ENCODE measurements around the gene AGMO. TPM values are rescaled to one million over a fixed set of nuclear protein-coding genes. Genes with fewer than 3 reads are reported as not detected.

Gene AGMO
- total RNA-seq, 1 experiment from 2014 or later: not detected

DNA sequence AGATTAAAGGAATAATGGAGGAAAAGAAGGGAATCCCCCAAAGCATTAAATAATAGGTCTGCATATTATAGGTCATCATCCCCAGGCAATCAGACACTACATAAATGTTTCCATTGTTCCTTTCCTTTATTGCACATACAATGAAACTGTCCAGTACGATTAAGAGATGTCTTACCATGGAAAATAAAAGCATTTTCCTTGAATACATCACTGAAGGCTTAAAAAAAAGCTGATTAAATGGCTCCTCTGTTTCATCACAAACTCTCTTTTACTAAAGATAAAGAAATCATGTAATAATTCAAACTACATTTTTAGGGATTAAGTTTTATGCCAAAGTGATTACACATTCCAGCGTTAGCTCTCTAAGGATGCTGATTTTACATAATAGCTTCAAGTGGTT, 316.0 kb downstream of the AGMO start:
- RAD21 ChIA-PET (ENCODE audit: low non-redundant PET in 1 of 2, low total read pairs in 2 of 2, uncharacterized antibody in 2 of 2, unreplicated experiment in 2 of 2): no interaction called here
- H2AFZ ChIP-seq (ENCODE audit: low read depth, low read length, poor library complexity, severe bottlenecking): no peak overlapping the region
- ATAC-seq: no peak
- H3K9me2 ChIP-seq (ENCODE audit: insufficient read depth): no peaks in the 10 kb centered on the region
- no peaks in the 10 kb centered on the region for H3K9me3 ChIP-seq (ENCODE audit: control insufficient read depth in 1 of 2, insufficient read depth in 1 of 2, low read depth in 1 of 2, low read length in 2 of 2)
- H3K36me3 ChIP-seq (ENCODE audit: control insufficient read depth in 1 of 2, insufficient read depth in 2 of 2, low read length in 2 of 2): no peaks in the 10 kb centered on the region
- H3K4me3 ChIP-seq (replicated peaks in 1 of 2; ENCODE audit: low read depth in 1 of 2, low read length in 2 of 2): no peak overlapping the region
- CTCF ChIA-PET: no interaction called here
- intact Hi-C loops (cut with micrococcal nuclease): no loop called here
- H4K20me1 ChIP-seq (ENCODE audit: insufficient read depth): no peaks in the 10 kb centered on the region
- BruUV-seq (replicated peaks): no TSS peak
- POLR2A ChIA-PET: no interaction called here
- no peaks in the 10 kb centered on the region for H3K4me1 ChIP-seq (ENCODE audit: control insufficient read depth in 1 of 2, insufficient read depth in 2 of 2, low read length in 2 of 2)
- no peak overlapping the region for H3K4me2 ChIP-seq (ENCODE audit: low read length)
- no peak overlapping the region for H3K27ac ChIP-seq (ENCODE audit: low read depth, low read length)
- DNase-seq (ENCODE audit: low read depth, low spot score): no peak
- H3K27me3 ChIP-seq (ENCODE audit: insufficient read depth, low read length): no peaks in the 10 kb centered on the region
- H3K9ac ChIP-seq (ENCODE audit: low read length): no peak overlapping the region
- no peaks in the 10 kb centered on the region for H3K79me2 ChIP-seq (ENCODE audit: insufficient read depth, low read length)
- TF ChIP-seq RAD21 (IDR thresholded peaks at IDR 0.05; ENCODE audit: low read depth) (no peak), TCF7L2 (IDR thresholded peaks at IDR 0.05; ENCODE audit: borderline replicate concordance, extremely low read depth, insufficient read depth, insufficient read length) (no peak), SP1 (IDR thresholded peaks at IDR 0.05; ENCODE audit: low read depth) (no peak), ZFX (IDR thresholded peaks at IDR 0.05) (no peak), EZH2 (IDR thresholded peaks at IDR 0.05) (no peak), MAX (IDR thresholded peaks at IDR 0.05) (no peak), ATF3 (IDR thresholded peaks at IDR 0.05) (no peak), REST (IDR thresholded peaks at IDR 0.05; ENCODE audit: low read depth) (no peak), CEBPB (IDR thresholded peaks at IDR 0.05; ENCODE audit: low read depth) (no peak), SRF (IDR thresholded peaks at IDR 0.05; ENCODE audit: low read depth) (no peak), EGR1 (IDR thresholded peaks at IDR 0.05; ENCODE audit: low read depth) (no peak), ZNF274 (IDR thresholded peaks at IDR 0.05; ENCODE audit: low read depth, low read length) (no peak), ELF1 (IDR thresholded peaks at IDR 0.05; ENCODE audit: borderline replicate concordance, low read depth) (no peak)
- TF ChIP-seq, protein P1, sequence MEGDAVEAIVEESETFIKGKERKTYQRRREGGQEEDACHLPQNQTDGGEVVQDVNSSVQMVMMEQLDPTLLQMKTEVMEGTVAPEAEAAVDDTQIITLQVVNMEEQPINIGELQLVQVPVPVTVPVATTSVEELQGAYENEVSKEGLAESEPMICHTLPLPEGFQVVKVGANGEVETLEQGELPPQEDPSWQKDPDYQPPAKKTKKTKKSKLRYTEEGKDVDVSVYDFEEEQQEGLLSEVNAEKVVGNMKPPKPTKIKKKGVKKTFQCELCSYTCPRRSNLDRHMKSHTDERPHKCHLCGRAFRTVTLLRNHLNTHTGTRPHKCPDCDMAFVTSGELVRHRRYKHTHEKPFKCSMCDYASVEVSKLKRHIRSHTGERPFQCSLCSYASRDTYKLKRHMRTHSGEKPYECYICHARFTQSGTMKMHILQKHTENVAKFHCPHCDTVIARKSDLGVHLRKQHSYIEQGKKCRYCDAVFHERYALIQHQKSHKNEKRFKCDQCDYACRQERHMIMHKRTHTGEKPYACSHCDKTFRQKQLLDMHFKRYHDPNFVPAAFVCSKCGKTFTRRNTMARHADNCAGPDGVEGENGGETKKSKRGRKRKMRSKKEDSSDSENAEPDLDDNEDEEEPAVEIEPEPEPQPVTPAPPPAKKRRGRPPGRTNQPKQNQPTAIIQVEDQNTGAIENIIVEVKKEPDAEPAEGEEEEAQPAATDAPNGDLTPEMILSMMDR (IDR thresholded peaks at IDR 0.05 in 2 of 3, conservative IDR thresholded peaks at IDR 0.05 in 1 of 3; ENCODE audit: borderline replicate concordance in 1 of 3, insufficient read depth in 1 of 3, low read depth in 2 of 3, low read length in 2 of 3): no peak
